ENCODE measurements around the gene SLC24A3.
"Not testable (repeated sequence)": the region's sequence is repeated elsewhere in the genome, so short reads cannot be mapped to it uniquely, and the experiment has no call there.

Gene SLC24A3

GRCh38 chr20:19639471-19640045 is 427.1 kb downstream of the SLC24A3 start:
- H3K27ac ChIP-seq (ENCODE audit: low read depth, low read length); H3K4me1 ChIP-seq (ENCODE audit: control insufficient read depth in 5 of 5, insufficient read depth in 5 of 5, low read length in 5 of 5); H3K9me3 ChIP-seq (ENCODE audit: control insufficient read depth in 5 of 5, low read length in 5 of 5); H3K4me3 ChIP-seq (ENCODE audit: low read depth in 1 of 5, low read length in 5 of 5); H3K27me3 ChIP-seq (ENCODE audit: control insufficient read depth in 5 of 5, insufficient read depth in 4 of 5, low read length in 5 of 5); H3K9ac ChIP-seq (ENCODE audit: low read length in 5 of 5); H3K36me3 ChIP-seq (ENCODE audit: control insufficient read depth in 5 of 5, insufficient read depth in 5 of 5, low read length in 5 of 5): not testable (repeated sequence)

DNA sequence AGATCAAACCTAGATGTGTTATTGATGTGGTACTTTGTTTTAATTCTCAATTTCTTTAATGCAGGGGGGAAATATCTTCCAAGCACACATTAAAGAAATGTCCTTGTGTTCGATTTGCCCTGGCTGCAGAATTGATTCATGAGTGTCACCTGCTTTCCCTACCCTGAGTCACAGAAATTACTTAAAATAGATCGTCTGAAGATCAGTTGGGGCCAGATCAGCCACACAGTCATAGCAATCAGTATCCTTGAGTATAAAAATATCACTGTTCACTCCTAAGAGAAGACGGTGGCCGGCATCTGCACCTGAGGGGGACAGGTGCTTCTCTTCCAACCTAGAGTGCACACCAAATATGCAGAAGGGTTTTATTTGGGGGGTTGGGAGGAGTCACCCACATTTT is 430.4 kb downstream of the SLC24A3 start:
- no peak overlapping the region for H3K9ac ChIP-seq (ENCODE audit: low read length in 5 of 5)
- no peaks in the 10 kb centered on the region for H3K27me3 ChIP-seq (ENCODE audit: control insufficient read depth in 5 of 5, insufficient read depth in 4 of 5, low read length in 5 of 5)
- H3K4me1 ChIP-seq (ENCODE audit: control insufficient read depth in 5 of 5, insufficient read depth in 5 of 5, low read length in 5 of 5): no peaks in the 10 kb centered on the region
- H3K4me3 ChIP-seq (ENCODE audit: low read depth in 1 of 5, low read length in 5 of 5): no peak overlapping the region
- H3K36me3 ChIP-seq (ENCODE audit: control insufficient read depth in 5 of 5, insufficient read depth in 5 of 5, low read length in 5 of 5): no peaks in the 10 kb centered on the region
- no peak overlapping the region for H3K27ac ChIP-seq (ENCODE audit: low read depth, low read length)
- no peaks in the 10 kb centered on the region for H3K9me3 ChIP-seq (ENCODE audit: control insufficient read depth in 5 of 5, low read length in 5 of 5)

DNA sequence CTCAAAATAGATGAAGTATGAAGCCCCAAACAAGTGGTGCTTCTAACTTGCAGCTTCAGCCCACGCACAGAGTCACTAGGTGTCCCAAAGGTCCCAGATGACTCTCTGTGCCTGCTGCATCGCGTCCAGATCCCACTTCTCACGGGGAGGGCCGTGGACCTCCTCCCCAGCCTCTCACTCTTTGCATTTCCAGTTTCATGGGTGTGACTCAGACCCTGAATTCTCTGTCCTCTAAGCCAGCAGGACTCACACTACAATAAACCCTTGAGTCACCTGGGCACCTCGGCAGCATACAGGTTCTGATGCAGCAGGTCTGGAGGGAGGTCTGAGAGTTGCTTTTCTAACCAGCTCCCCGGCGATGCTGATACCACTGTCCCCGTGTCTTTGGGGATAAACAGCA is 431.6 kb downstream of the SLC24A3 start:
- H3K27me3 ChIP-seq (ENCODE audit: control insufficient read depth in 5 of 5, insufficient read depth in 4 of 5, low read length in 5 of 5): no peaks in the 10 kb centered on the region
- no peak overlapping the region for H3K9ac ChIP-seq (ENCODE audit: low read length in 5 of 5)
- H3K27ac ChIP-seq (ENCODE audit: low read depth, low read length): no peak overlapping the region

GRCh38 chr20:19646963-19647362 is 434.5 kb downstream of the SLC24A3 start:
- Histone ChIP-seq H3K27me3 (ENCODE audit: control insufficient read depth in 5 of 5, insufficient read depth in 4 of 5, low read length in 5 of 5) (no peaks in the 10 kb centered on the region), H3K9me3 (ENCODE audit: control insufficient read depth in 5 of 5, low read length in 5 of 5) (no peaks in the 10 kb centered on the region), H3K36me3 (ENCODE audit: control insufficient read depth in 5 of 5, insufficient read depth in 5 of 5, low read length in 5 of 5) (no peaks in the 10 kb centered on the region), H3K4me1 (ENCODE audit: control insufficient read depth in 5 of 5, insufficient read depth in 5 of 5, low read length in 5 of 5) (no peaks in the 10 kb centered on the region), H3K9ac (ENCODE audit: low read length in 5 of 5) (no peak overlapping the region), H3K27ac (ENCODE audit: low read depth, low read length) (no peak overlapping the region), H3K4me3 (ENCODE audit: low read depth in 1 of 5, low read length in 5 of 5) (no peak overlapping the region)

More for the DNA sequence above, 431.6 kb downstream of the SLC24A3 start:
- H3K4me3 ChIP-seq (ENCODE audit: low read depth in 1 of 5, low read length in 5 of 5): no peak overlapping the region
- no peaks in the 10 kb centered on the region for H3K9me3 ChIP-seq (ENCODE audit: control insufficient read depth in 5 of 5, low read length in 5 of 5)
- H3K4me1 ChIP-seq (ENCODE audit: control insufficient read depth in 5 of 5, insufficient read depth in 5 of 5, low read length in 5 of 5): no peaks in the 10 kb centered on the region
- H3K36me3 ChIP-seq (ENCODE audit: control insufficient read depth in 5 of 5, insufficient read depth in 5 of 5, low read length in 5 of 5): no peaks in the 10 kb centered on the region

- no peaks in the 10 kb centered on the region for H3K4me1 ChIP-seq (ENCODE audit: control insufficient read depth in 5 of 5, insufficient read depth in 5 of 5, low read length in 5 of 5)
- H3K4me3 ChIP-seq (ENCODE audit: low read depth in 1 of 5, low read length in 5 of 5): no peak overlapping the region
- H3K27me3 ChIP-seq (ENCODE audit: control insufficient read depth in 5 of 5, insufficient read depth in 4 of 5, low read length in 5 of 5): no peaks in the 10 kb centered on the region
- H3K36me3 ChIP-seq (ENCODE audit: control insufficient read depth in 5 of 5, insufficient read depth in 5 of 5, low read length in 5 of 5): no peaks in the 10 kb centered on the region
- no peak overlapping the region for H3K9ac ChIP-seq (ENCODE audit: low read length in 5 of 5)
- no peaks in the 10 kb centered on the region for H3K9me3 ChIP-seq (ENCODE audit: control insufficient read depth in 5 of 5, low read length in 5 of 5)
- H3K27ac ChIP-seq (ENCODE audit: low read depth, low read length): no peak overlapping the region
Measured at GRCh38 chr20:19648024-19648423, 435.6 kb downstream of the SLC24A3 start.

DNA sequence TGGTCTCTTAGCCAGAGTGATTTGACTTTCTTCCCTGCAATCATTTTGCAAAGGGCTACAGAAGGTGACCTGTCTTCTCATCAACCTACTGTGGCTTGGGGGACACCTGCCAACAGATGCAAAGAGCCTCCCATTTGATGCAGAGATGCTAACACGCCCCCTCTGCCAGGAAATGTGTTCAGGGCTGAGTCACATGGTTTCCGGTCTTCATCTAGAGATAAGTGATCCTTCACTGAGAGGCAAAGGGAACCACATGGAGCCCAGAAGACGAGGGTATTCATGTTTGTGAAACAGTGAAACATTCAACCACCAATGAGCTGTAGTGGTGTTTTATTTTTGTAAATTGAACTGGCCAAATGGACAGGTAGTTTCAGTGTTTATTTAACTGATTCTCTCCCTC is 436.6 kb downstream of the SLC24A3 start:
- Histone ChIP-seq H3K4me1 (ENCODE audit: control insufficient read depth in 5 of 5, insufficient read depth in 5 of 5, low read length in 5 of 5) (no peaks in the 10 kb centered on the region), H3K9me3 (ENCODE audit: control insufficient read depth in 5 of 5, low read length in 5 of 5) (no peaks in the 10 kb centered on the region), H3K27me3 (ENCODE audit: control insufficient read depth in 5 of 5, insufficient read depth in 4 of 5, low read length in 5 of 5) (no peaks in the 10 kb centered on the region), H3K36me3 (ENCODE audit: control insufficient read depth in 5 of 5, insufficient read depth in 5 of 5, low read length in 5 of 5) (no peaks in the 10 kb centered on the region), H3K9ac (ENCODE audit: low read length in 5 of 5) (no peak overlapping the region), H3K4me3 (ENCODE audit: low read depth in 1 of 5, low read length in 5 of 5) (no peak overlapping the region), H3K27ac (ENCODE audit: low read depth, low read length) (no peak overlapping the region)

DNA sequence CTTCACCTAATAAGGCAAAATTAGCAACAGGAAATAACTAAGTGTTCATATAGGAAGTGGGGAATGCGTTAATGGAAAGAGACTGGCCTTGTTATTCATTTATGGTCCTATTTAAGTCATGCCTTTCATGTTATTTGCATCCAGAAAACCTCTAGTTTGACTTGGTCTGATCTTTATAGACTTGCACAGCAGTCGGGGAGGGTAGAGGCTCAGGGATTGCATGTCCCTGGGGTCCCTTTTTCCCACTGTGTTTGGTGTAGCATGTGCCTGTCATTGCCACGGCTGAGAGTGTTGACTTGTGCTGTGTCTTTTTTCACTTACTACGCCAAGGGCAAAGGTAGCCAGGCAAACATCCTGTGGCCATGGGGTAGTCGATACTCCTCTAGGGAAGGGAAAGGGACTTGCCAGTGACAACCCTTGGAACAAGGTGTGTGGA is 440.2 kb downstream of the SLC24A3 start:
- Histone ChIP-seq H3K4me3 (ENCODE audit: low read depth in 1 of 5, low read length in 5 of 5) (no peak overlapping the region), H3K9me3 (ENCODE audit: control insufficient read depth in 5 of 5, low read length in 5 of 5) (no peaks in the 10 kb centered on the region), H3K27me3 (ENCODE audit: control insufficient read depth in 5 of 5, insufficient read depth in 4 of 5, low read length in 5 of 5) (no peaks in the 10 kb centered on the region), H3K27ac (ENCODE audit: low read depth, low read length) (no peak overlapping the region), H3K9ac (ENCODE audit: low read length in 5 of 5) (no peak overlapping the region), H3K36me3 (ENCODE audit: control insufficient read depth in 5 of 5, insufficient read depth in 5 of 5, low read length in 5 of 5) (peaks cover 0 to 4% (median 0%) of the 10 kb centered on the region in 5 donors), H3K4me1 (ENCODE audit: control insufficient read depth in 5 of 5, insufficient read depth in 5 of 5, low read length in 5 of 5) (no peaks in the 10 kb centered on the region)

- Histone ChIP-seq H3K36me3 (ENCODE audit: control insufficient read depth in 5 of 5, insufficient read depth in 5 of 5, low read length in 5 of 5) (peaks cover 0 to 4% (median 0%) of the 10 kb centered on the region in 5 donors), H3K9ac (ENCODE audit: low read length in 5 of 5) (no peak overlapping the region), H3K27me3 (ENCODE audit: control insufficient read depth in 5 of 5, insufficient read depth in 4 of 5, low read length in 5 of 5) (no peaks in the 10 kb centered on the region), H3K4me3 (ENCODE audit: low read depth in 1 of 5, low read length in 5 of 5) (no peak overlapping the region), H3K9me3 (ENCODE audit: control insufficient read depth in 5 of 5, low read length in 5 of 5) (no peaks in the 10 kb centered on the region), H3K27ac (ENCODE audit: low read depth, low read length) (no peak overlapping the region), H3K4me1 (ENCODE audit: control insufficient read depth in 5 of 5, insufficient read depth in 5 of 5, low read length in 5 of 5) (no peaks in the 10 kb centered on the region)
Measured at GRCh38 chr20:19653327-19653726, 440.9 kb downstream of the SLC24A3 start.

- Histone ChIP-seq H3K27ac (ENCODE audit: low read depth, low read length) (no peak overlapping the region), H3K9me3 (ENCODE audit: control insufficient read depth in 5 of 5, low read length in 5 of 5) (no peaks in the 10 kb centered on the region), H3K4me1 (ENCODE audit: control insufficient read depth in 5 of 5, insufficient read depth in 5 of 5, low read length in 5 of 5) (no peaks in the 10 kb centered on the region), H3K27me3 (ENCODE audit: control insufficient read depth in 5 of 5, insufficient read depth in 4 of 5, low read length in 5 of 5) (no peaks in the 10 kb centered on the region), H3K36me3 (ENCODE audit: control insufficient read depth in 5 of 5, insufficient read depth in 5 of 5, low read length in 5 of 5) (peaks cover 0 to 4% (median 0%) of the 10 kb centered on the region in 5 donors), H3K9ac (ENCODE audit: low read length in 5 of 5) (no peak overlapping the region), H3K4me3 (ENCODE audit: low read depth in 1 of 5, low read length in 5 of 5) (no peak overlapping the region)
Measured at GRCh38 chr20:19654921-19655320, 442.5 kb downstream of the SLC24A3 start.

GRCh38 chr20:19658137-19658536 is 445.7 kb downstream of the SLC24A3 start:
- Histone ChIP-seq H3K27ac (ENCODE audit: low read depth, low read length) (no peak overlapping the region), H3K4me1 (ENCODE audit: control insufficient read depth in 5 of 5, insufficient read depth in 5 of 5, low read length in 5 of 5) (peaks cover 3 to 9% (median 8%) of the 10 kb centered on the region in 5 donors), H3K36me3 (ENCODE audit: control insufficient read depth in 5 of 5, insufficient read depth in 5 of 5, low read length in 5 of 5) (peaks cover 0 to 4% (median 0%) of the 10 kb centered on the region in 5 donors), H3K4me3 (ENCODE audit: low read depth in 1 of 5, low read length in 5 of 5) (peak overlapping the region in 2 of 5 donors; percentile 0 to 26), H3K27me3 (ENCODE audit: control insufficient read depth in 5 of 5, insufficient read depth in 4 of 5, low read length in 5 of 5) (peaks cover 0 to 6% (median 0%) of the 10 kb centered on the region in 5 donors), H3K9ac (ENCODE audit: low read length in 5 of 5) (no peak overlapping the region), H3K9me3 (ENCODE audit: control insufficient read depth in 5 of 5, low read length in 5 of 5) (no peaks in the 10 kb centered on the region)
